CD4-positive, alpha-beta T cell treated with Interleukin-4 for 1 hour (primary cell): ENCODE measurements around the gene INO80E.
"Not testable (repeated sequence)": the region's sequence is repeated elsewhere in the genome, so short reads cannot be mapped to it uniquely, and the experiment has no call there.

Experiments
- DNase-seq, 2 donors: peaks; one replicate each; pipeline ENCODE4 v3.0.0-alpha.2; 2020 to 2022

Gene INO80E

GRCh38 chr16:29995911-29996765 is at the start of gene INO80E:
TSS of gene INO80E (plus strand) at chr16:29996241. CDS start at chr16:29996311, 70 bp downstream.
- peak; percentile 98 for DNase-seq

- no peak for DNase-seq
Observed at GRCh38 chr16:29947897-29948296, 48.1 kb upstream of the INO80E start.

GRCh38 chr16:29950806-29951461 is 45.1 kb upstream of the INO80E start:
- no peak for DNase-seq

- DNase-seq: no peak
Observed at GRCh38 chr16:29951625-29952365, 44.2 kb upstream of the INO80E start.

- DNase-seq: no peak
Observed at GRCh38 chr16:29958756-29959155, 37.3 kb upstream of the INO80E start.

GRCh38 chr16:29959293-29959692 is 36.7 kb upstream of the INO80E start:
- no peak for DNase-seq

- DNase-seq: not testable (repeated sequence)
Observed at GRCh38 chr16:29959821-29960220, 36.2 kb upstream of the INO80E start.

GRCh38 chr16:29961127-29961478 is 34.9 kb upstream of the INO80E start:
- no peak for DNase-seq

GRCh38 chr16:29961479-29962343 is 34.3 kb upstream of the INO80E start, which contains the start of gene TMEM219:
TSS of gene TMEM219 (plus strand) at chr16:29962079. CDS start at chr16:29963144, 1,065 bp downstream.
- peak; percentile 93 to 96 for DNase-seq

- DNase-seq: peak in 1 of 2 donors; percentile 9
Observed at GRCh38 chr16:29962344-29962994, 33.6 kb upstream of the INO80E start.

GRCh38 chr16:29963021-29963743 is 32.9 kb upstream of the INO80E start:
- DNase-seq: no peak

GRCh38 chr16:29968205-29968604 is 27.8 kb upstream of the INO80E start:
- DNase-seq: no peak

- no peak for DNase-seq
Observed at GRCh38 chr16:29971304-29971703, 24.7 kb upstream of the INO80E start.

- no peak for DNase-seq
Observed at GRCh38 chr16:29972500-29972899, 23.5 kb upstream of the INO80E start.

- DNase-seq: no peak
Observed at GRCh38 chr16:29972992-29973383, 23.1 kb upstream of the INO80E start.

- peak; percentile 98 to 99 for DNase-seq
Observed at GRCh38 chr16:29973384-29974246, 22.4 kb upstream of the INO80E start, which contains the start of gene TAOK2. TSS of gene TAOK2 (plus strand) at chr16:29973868. CDS start at chr16:29977773, 3,905 bp downstream.

- DNase-seq: peak; percentile 34 to 36
Observed at GRCh38 chr16:29974291-29975133, 21.5 kb upstream of the INO80E start.

- DNase-seq: no peak
Observed at GRCh38 chr16:29975134-29975538, 20.9 kb upstream of the INO80E start.
